OCI-LY3 (cell line): ENCODE measurements around the gene ARHGEF28.

Source experiments
- H2AFZ ChIP-seq: fragments of 200-600, 300-600 bp; shearing (Covaris generic); 2 replicates; pipeline ENCODE4 v1.6.0; 2014; ENCODE audit warnings: antibody characterized with exemption, low read depth, low read length
- H3K27ac ChIP-seq: fragments of 200-600, 300-600 bp; sonication (generic); 2 replicates; pipeline ENCODE4 v1.5.1; 2014; ENCODE audit warnings: mild to moderate bottlenecking, low read length, moderate library complexity, mixed read lengths
- H3K27me3 ChIP-seq: fragments of 200-600, 300-600 bp; sonication (generic); 2 replicates; pipeline ENCODE4 v1.6.1; 2014; ENCODE audit warnings: low read depth, low read length, mixed read lengths
- H3K36me3 ChIP-seq: fragments of 200-600, 300-600 bp; sonication (generic); replicated peaks from 2 replicates; pipeline ENCODE3; 2014; ENCODE audit warnings: low read depth, low read length, mixed read lengths
- H3K4me1 ChIP-seq: fragments of 300-600, 200-600 bp; sonication (generic); 2 replicates; pipeline ENCODE4 v1.6.1; 2014; ENCODE audit warnings: low read length, mixed read lengths
- H3K4me2 ChIP-seq: fragments of 200-600, 300-600 bp; sonication (generic); 2 replicates; pipeline ENCODE4 v1.6.1; 2014; ENCODE audit warnings: low read length, mixed read lengths
- H3K4me3 ChIP-seq: fragments of 300-600, 200-600 bp; sonication (generic); 2 replicates; pipeline ENCODE4 v1.5.1; 2014; ENCODE audit warnings: antibody characterized with exemption, mild to moderate bottlenecking, low read length, moderate library complexity
- H3K79me2 ChIP-seq: fragments of 300-600, 200-600 bp; shearing (Covaris generic); 2 replicates; pipeline ENCODE4 v1.6.1; 2014; ENCODE audit warnings: mild to moderate bottlenecking, low read length, mixed read lengths
- H3K9ac ChIP-seq: fragments of 300-600, 200-600 bp; shearing (Covaris generic); 2 replicates; pipeline ENCODE4 v1.6.0; 2014; ENCODE audit warnings: mild to moderate bottlenecking, low read length, moderate library complexity
- H3K9me3 ChIP-seq: fragments of 200-600, 300-600 bp; shearing (Covaris generic); 2 replicates; pipeline ENCODE4 v1.6.1; 2014; ENCODE audit warnings: low read length, mixed read lengths; ENCODE audit not compliant: insufficient read depth
- H4K20me1 ChIP-seq: fragments of 200-600, 300-600 bp; sonication (generic); 2 replicates; pipeline ENCODE4 v1.6.1; 2016; ENCODE audit warnings: low read length, mixed read lengths; ENCODE audit not compliant: insufficient read depth
- CTCF ChIP-seq: fragments of 200-600, 300-600 bp; sonication (generic); IDR thresholded peaks from 2 replicates; pipeline ENCODE4 v1.5.1; 2014; ENCODE audit warnings: antibody characterized with exemption, low read length, low read depth
- EZH2phosphoT487 ChIP-seq: fragments of 200-600 bp; shearing (Covaris generic); IDR thresholded peaks from 2 replicates; pipeline ENCODE4 v1.6.1; 2018; ENCODE audit warnings: antibody characterized with exemption, mixed run types, low read depth

ARHGEF28 gene

GRCh38 chr5:73818357-73818756 lies 192.4 kb downstream of the ARHGEF28 start:
- H3K36me3 ChIP-seq: no peaks in the 10 kb centered on the region
- no peak overlapping the region for H3K27ac ChIP-seq
- H4K20me1 ChIP-seq: no peaks in the 10 kb centered on the region
- H3K9ac ChIP-seq: no peak overlapping the region
- no peak overlapping the region for H3K4me3 ChIP-seq
- H3K4me2 ChIP-seq: no peak overlapping the region
- H3K79me2 ChIP-seq: no peaks in the 10 kb centered on the region
- no peaks in the 10 kb centered on the region for H3K27me3 ChIP-seq
- TF ChIP-seq CTCF (no peak), EZH2phosphoT487 (no peak)
- no peaks in the 10 kb centered on the region for H3K4me1 ChIP-seq
- no peaks in the 10 kb centered on the region for H3K9me3 ChIP-seq
- no peak overlapping the region for H2AFZ ChIP-seq

DNA sequence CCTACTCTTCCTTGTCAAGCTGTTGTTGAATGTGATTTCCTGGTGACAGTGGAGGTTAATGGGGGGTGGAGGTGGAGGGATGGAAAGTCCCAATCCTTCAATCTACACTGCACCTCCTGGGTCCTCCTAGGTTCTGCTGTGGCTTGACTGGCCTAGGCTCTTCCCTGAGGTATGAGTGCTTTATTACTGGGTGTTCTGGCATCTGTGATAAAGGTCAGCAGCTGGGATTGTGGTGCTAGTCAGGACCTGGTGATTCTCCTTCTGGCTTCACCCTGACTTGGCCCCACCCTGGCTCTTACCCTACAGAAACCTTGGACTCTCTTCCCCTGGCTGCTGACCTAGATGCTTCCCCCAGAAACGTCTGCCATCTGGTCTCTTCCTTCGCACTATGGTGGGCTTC lies 194.3 kb downstream of the ARHGEF28 start:
- Histone ChIP-seq H3K9me3 (no peaks in the 10 kb centered on the region), H3K4me2 (no peak overlapping the region), H4K20me1 (no peaks in the 10 kb centered on the region), H3K4me1 (no peaks in the 10 kb centered on the region), H3K79me2 (no peaks in the 10 kb centered on the region), H3K4me3 (no peak overlapping the region), H3K27me3 (no peaks in the 10 kb centered on the region), H3K27ac (no peak overlapping the region), H2AFZ (no peak overlapping the region), H3K9ac (no peak overlapping the region), H3K36me3 (no peaks in the 10 kb centered on the region)
- TF ChIP-seq EZH2phosphoT487: no peak
- TF ChIP-seq CTCF: no peak

DNA sequence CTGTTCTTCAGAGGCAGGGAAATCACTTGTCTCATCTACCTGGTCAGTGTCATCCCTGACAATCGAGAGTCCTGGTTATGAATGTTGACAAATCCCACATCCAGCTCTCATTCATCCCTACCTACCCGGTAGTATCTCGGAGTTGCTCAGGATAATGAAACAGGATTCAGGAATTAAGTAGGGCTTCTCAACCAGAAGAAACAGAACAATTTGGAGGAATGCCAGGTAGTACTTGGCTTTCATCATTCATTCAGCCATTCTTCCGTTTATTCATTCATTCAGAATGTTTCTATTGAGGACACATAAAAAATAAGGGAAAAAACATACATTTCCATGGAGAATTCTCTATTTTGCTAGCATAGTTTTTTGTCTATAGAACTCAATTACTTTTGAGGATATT lies 195.0 kb downstream of the ARHGEF28 start:
- Histone ChIP-seq H3K9me3 (no peaks in the 10 kb centered on the region), H2AFZ (no peak overlapping the region), H3K4me2 (no peak overlapping the region), H3K27me3 (no peaks in the 10 kb centered on the region), H3K4me3 (no peak overlapping the region), H3K79me2 (no peaks in the 10 kb centered on the region), H3K9ac (no peak overlapping the region), H3K36me3 (no peaks in the 10 kb centered on the region), H3K27ac (no peak overlapping the region), H3K4me1 (no peaks in the 10 kb centered on the region), H4K20me1 (no peaks in the 10 kb centered on the region)
- TF ChIP-seq EZH2phosphoT487: no peak
- TF ChIP-seq CTCF: no peak

- no peaks in the 10 kb centered on the region for H3K9me3 ChIP-seq
Measured at GRCh38 chr5:73822278-73822988, 196.4 kb downstream of the ARHGEF28 start.

More at GRCh38 chr5:73822278-73822988, 196.4 kb downstream of the ARHGEF28 start:
- no peaks in the 10 kb centered on the region for H3K36me3 ChIP-seq
- no peak overlapping the region for H3K27ac ChIP-seq
- H3K27me3 ChIP-seq: no peaks in the 10 kb centered on the region
- H3K4me1 ChIP-seq: no peaks in the 10 kb centered on the region
- no peak overlapping the region for H3K4me2 ChIP-seq
- no peak overlapping the region for H3K4me3 ChIP-seq
- no peaks in the 10 kb centered on the region for H4K20me1 ChIP-seq
- H2AFZ ChIP-seq: no peak overlapping the region
- H3K9ac ChIP-seq: no peak overlapping the region
- TF ChIP-seq EZH2phosphoT487: no peak
- H3K79me2 ChIP-seq: no peaks in the 10 kb centered on the region
